ENCODE data around the gene PIP5K1C. TPM values are rescaled to one million over a fixed set of nuclear protein-coding genes. Genes with fewer than 3 reads are reported as not detected.

PIP5K1C gene
- polyA plus RNA-seq, 1 donor (not counting 4 experiments of a cell fraction or from before 2014, with no cell fraction given): 3.6 TPM

- Histone ChIP-seq H3K4me2 (ENCODE audit: control insufficient read depth, extremely low read depth, insufficient read depth, low read depth, low read length) (no peak overlapping the region), H3K27ac (ENCODE audit: control insufficient read depth, insufficient read depth, low read length) (no peak overlapping the region), H3K9me3 (ENCODE audit: control insufficient read depth, low read depth, low read length) (no peaks in the 10 kb centered on the region), H3K27me3 (ENCODE audit: control insufficient read depth, extremely low read depth, insufficient read depth, low read length) (peaks cover 3% of the 10 kb centered on the region), H3K9me1 (ENCODE audit: control insufficient read depth, extremely low read depth, insufficient read depth, low read length) (no peaks in the 10 kb centered on the region), H4K20me1 (ENCODE audit: control insufficient read depth, extremely low read depth, insufficient read depth, low read length) (no peaks in the 10 kb centered on the region), H3K79me2 (ENCODE audit: control insufficient read depth, insufficient read depth, low read length) (no peaks in the 10 kb centered on the region), H3K4me1 (ENCODE audit: control insufficient read depth, extremely low read depth, insufficient read depth, low read length) (no peaks in the 10 kb centered on the region), H3K36me3 (ENCODE audit: control insufficient read depth in 2 of 2, extremely low read depth in 1 of 2, insufficient read depth in 2 of 2, low read length in 2 of 2) (no peaks in the 10 kb centered on the region), H3K9ac (ENCODE audit: control insufficient read depth, extremely low read depth, insufficient read depth, low read length) (no peak overlapping the region), H3K4me3 (ENCODE audit: control insufficient read depth in 2 of 3, extremely low read depth in 1 of 3, insufficient read depth in 2 of 3, low read depth in 1 of 3, low read length in 3 of 3) (no peak overlapping the region), H2AFZ (ENCODE audit: control insufficient read depth, low read length) (no peak overlapping the region)
- no peak for TF ChIP-seq CTCF (optimal IDR thresholded peaks at IDR 0.05 in 1 of 3, IDR thresholded peaks at IDR 0.05 in 1 of 3, conservative IDR thresholded peaks at IDR 0.05 in 1 of 3; ENCODE audit: extremely low read depth in 1 of 3, insufficient read depth in 2 of 3, low read length in 3 of 3)
- no peak for TF ChIP-seq EZH2 (IDR thresholded peaks at IDR 0.05; ENCODE audit: low read length)
- FAIRE-seq: no peak
- dilution Hi-C loops (cut with MboI; ENCODE audit: extremely low pct_ligation_motif_present, low sequenced_read_pairs): no loop called here
- DNase-seq (ENCODE audit: low read depth, low spot score): no peak
These were observed 33.5 kb upstream of the PIP5K1C start for GRCh38 chr19:3733549-3734309.

DNA sequence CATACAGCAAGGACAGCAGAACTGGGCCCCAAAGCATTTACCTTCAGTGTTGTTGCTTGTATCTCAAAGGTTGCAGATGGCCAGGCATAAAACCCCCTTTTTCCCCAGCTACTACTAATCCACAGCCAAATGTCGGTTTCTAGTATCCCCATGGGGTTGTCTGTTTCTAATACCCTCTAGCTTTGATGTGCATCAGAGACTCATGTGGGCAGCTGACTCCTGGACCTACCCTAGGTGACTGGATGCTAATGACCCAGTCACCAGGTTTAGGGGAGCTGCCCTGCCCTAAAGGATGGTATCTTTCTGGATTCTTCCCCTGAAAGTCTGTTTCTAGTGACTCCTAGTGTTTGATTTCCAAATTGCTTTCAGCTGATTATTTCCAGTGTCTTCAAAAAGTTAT lies 31.8 kb upstream of the PIP5K1C start:
- Histone ChIP-seq H3K79me2 (ENCODE audit: control insufficient read depth, insufficient read depth, low read length) (no peaks in the 10 kb centered on the region), H3K4me2 (ENCODE audit: control insufficient read depth, extremely low read depth, insufficient read depth, low read depth, low read length) (no peak overlapping the region), H3K4me3 (ENCODE audit: control insufficient read depth in 2 of 3, extremely low read depth in 1 of 3, insufficient read depth in 2 of 3, low read depth in 1 of 3, low read length in 3 of 3) (no peak overlapping the region), H3K9me1 (ENCODE audit: control insufficient read depth, extremely low read depth, insufficient read depth, low read length) (no peaks in the 10 kb centered on the region), H3K9ac (ENCODE audit: control insufficient read depth, extremely low read depth, insufficient read depth, low read length) (no peak overlapping the region), H3K9me3 (ENCODE audit: control insufficient read depth, low read depth, low read length) (no peaks in the 10 kb centered on the region), H2AFZ (ENCODE audit: control insufficient read depth, low read length) (no peak overlapping the region), H3K36me3 (ENCODE audit: control insufficient read depth in 2 of 2, extremely low read depth in 1 of 2, insufficient read depth in 2 of 2, low read length in 2 of 2) (no peaks in the 10 kb centered on the region), H3K27me3 (ENCODE audit: control insufficient read depth, extremely low read depth, insufficient read depth, low read length) (peaks cover 3% of the 10 kb centered on the region), H3K27ac (ENCODE audit: control insufficient read depth, insufficient read depth, low read length) (no peak overlapping the region), H3K4me1 (ENCODE audit: control insufficient read depth, extremely low read depth, insufficient read depth, low read length) (no peaks in the 10 kb centered on the region), H4K20me1 (ENCODE audit: control insufficient read depth, extremely low read depth, insufficient read depth, low read length) (no peaks in the 10 kb centered on the region)
- DNase-seq (ENCODE audit: low read depth, low spot score) (no peak), FAIRE-seq (no peak)
- dilution Hi-C loops (cut with MboI; ENCODE audit: extremely low pct_ligation_motif_present, low sequenced_read_pairs): no loop called here
- TF ChIP-seq CTCF (optimal IDR thresholded peaks at IDR 0.05 in 1 of 3, IDR thresholded peaks at IDR 0.05 in 1 of 3, conservative IDR thresholded peaks at IDR 0.05 in 1 of 3; ENCODE audit: extremely low read depth in 1 of 3, insufficient read depth in 2 of 3, low read length in 3 of 3): no peak
- no peak for TF ChIP-seq EZH2 (IDR thresholded peaks at IDR 0.05; ENCODE audit: low read length)

All from keratinocyte (primary cell).